Measurements from ENCODE around the gene AADAT. TPM values are rescaled to one million over a fixed set of nuclear protein-coding genes. Genes with fewer than 3 reads are reported as not detected.

AADAT gene
- total RNA-seq, 2 donors from 2014 or later, result 4.0 to 5.3 TPM

- Histone ChIP-seq H3K9me3 (no peaks in the 10 kb centered on the region), H3K4me1 (no peaks in the 10 kb centered on the region), H3K27me3 (no peaks in the 10 kb centered on the region), H3K36me3 (no peaks in the 10 kb centered on the region), H3K27ac (no peak overlapping the region), H3K9ac (ENCODE audit: low read depth in 2 of 2, low read length in 2 of 2) (no peak overlapping the region), H3K4me3 (no peak overlapping the region)
- TF ChIP-seq, protein P1, sequence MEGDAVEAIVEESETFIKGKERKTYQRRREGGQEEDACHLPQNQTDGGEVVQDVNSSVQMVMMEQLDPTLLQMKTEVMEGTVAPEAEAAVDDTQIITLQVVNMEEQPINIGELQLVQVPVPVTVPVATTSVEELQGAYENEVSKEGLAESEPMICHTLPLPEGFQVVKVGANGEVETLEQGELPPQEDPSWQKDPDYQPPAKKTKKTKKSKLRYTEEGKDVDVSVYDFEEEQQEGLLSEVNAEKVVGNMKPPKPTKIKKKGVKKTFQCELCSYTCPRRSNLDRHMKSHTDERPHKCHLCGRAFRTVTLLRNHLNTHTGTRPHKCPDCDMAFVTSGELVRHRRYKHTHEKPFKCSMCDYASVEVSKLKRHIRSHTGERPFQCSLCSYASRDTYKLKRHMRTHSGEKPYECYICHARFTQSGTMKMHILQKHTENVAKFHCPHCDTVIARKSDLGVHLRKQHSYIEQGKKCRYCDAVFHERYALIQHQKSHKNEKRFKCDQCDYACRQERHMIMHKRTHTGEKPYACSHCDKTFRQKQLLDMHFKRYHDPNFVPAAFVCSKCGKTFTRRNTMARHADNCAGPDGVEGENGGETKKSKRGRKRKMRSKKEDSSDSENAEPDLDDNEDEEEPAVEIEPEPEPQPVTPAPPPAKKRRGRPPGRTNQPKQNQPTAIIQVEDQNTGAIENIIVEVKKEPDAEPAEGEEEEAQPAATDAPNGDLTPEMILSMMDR (IDR thresholded peaks at IDR 0.05), result no peak
- intact Hi-C loops (cut with DNase I), result no loop called here
- DNase-seq, result no peak
Measured at GRCh38 chr4:170079981-170080380, 9.8 kb downstream of the AADAT start.

DNA sequence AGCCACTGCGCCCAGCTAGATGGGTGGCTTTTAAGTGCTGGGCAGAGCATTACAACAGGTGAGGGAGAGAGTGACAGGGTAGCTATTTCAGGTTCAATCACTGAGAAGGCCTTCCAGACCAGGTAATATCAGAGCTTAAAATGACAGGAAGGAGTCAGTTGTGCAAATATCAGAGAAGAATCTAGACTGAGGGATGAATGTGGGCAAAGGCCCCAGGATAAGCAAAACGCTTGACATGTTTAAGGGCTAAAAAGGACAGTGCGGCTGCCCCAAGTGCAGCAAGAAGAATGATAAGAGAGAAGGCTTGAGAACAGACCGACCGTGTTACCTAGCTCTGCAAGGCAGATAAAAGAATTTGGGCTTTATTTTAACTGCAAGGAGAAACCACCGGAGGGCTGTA is 18.6 kb downstream of the AADAT start:
- Histone ChIP-seq H3K27me3 (no peaks in the 10 kb centered on the region), H3K36me3 (no peaks in the 10 kb centered on the region), H3K4me1 (no peaks in the 10 kb centered on the region), H3K9ac (ENCODE audit: low read depth in 2 of 2, low read length in 2 of 2) (no peak overlapping the region), H3K4me3 (no peak overlapping the region), H3K9me3 (no peaks in the 10 kb centered on the region), H3K27ac (no peak overlapping the region)
- intact Hi-C loops (cut with DNase I), result no loop called here
- TF ChIP-seq, protein P1 (IDR thresholded peaks at IDR 0.05), result no peak
- no peak for DNase-seq

GRCh38 chr4:170068438-170069128 is 21.2 kb downstream of the AADAT start:
- Histone ChIP-seq H3K27me3 (no peaks in the 10 kb centered on the region), H3K9me3 (no peaks in the 10 kb centered on the region), H3K4me1 (no peaks in the 10 kb centered on the region), H3K36me3 (no peaks in the 10 kb centered on the region), H3K27ac (no peak overlapping the region), H3K4me3 (no peak overlapping the region), H3K9ac (ENCODE audit: low read depth in 2 of 2, low read length in 2 of 2) (no peak overlapping the region)
- intact Hi-C loops (cut with DNase I), result no loop called here
- no peak for DNase-seq
- TF ChIP-seq, protein P1 (IDR thresholded peaks at IDR 0.05), result no peak

- intact Hi-C loops (cut with DNase I), result no loop called here
- TF ChIP-seq, protein P1 (IDR thresholded peaks at IDR 0.05), result no peak
- H3K27me3 ChIP-seq, result no peaks in the 10 kb centered on the region
- H3K4me3 ChIP-seq, result no peak overlapping the region
- no peaks in the 10 kb centered on the region for H3K4me1 ChIP-seq
- no peak for DNase-seq
- H3K9me3 ChIP-seq, result no peaks in the 10 kb centered on the region
- H3K27ac ChIP-seq, result no peak overlapping the region
- H3K9ac ChIP-seq (ENCODE audit: low read depth in 2 of 2, low read length in 2 of 2), result no peak overlapping the region
- no peaks in the 10 kb centered on the region for H3K36me3 ChIP-seq
Measured at GRCh38 chr4:170059421-170059820, 30.3 kb downstream of the AADAT start.

DNA sequence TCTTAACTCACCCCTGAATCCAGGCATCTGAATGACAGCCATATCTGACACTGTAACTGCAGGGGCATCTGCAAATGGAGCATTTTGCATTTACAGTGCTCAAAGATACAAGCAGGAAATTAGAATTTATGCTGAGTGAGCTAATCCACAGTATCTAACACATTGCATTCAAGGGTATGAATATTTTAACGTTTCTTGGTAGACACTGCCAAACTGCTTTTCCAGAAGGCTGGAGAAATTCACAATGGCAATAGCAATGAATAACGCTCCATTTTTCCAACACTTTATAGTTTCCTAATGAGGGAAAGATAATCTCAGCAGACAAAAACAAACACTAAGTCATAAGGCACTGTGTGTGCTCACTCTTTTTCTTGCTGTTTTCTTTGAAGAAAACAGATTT is 30.9 kb downstream of the AADAT start:
- intact Hi-C loops (cut with DNase I), result no loop called here
- H3K27ac ChIP-seq, result no peak overlapping the region
- no peak for DNase-seq
- H3K27me3 ChIP-seq, result no peaks in the 10 kb centered on the region
- H3K4me3 ChIP-seq, result no peak overlapping the region
- no peak overlapping the region for H3K9ac ChIP-seq (ENCODE audit: low read depth in 2 of 2, low read length in 2 of 2)
- H3K36me3 ChIP-seq, result no peaks in the 10 kb centered on the region
- TF ChIP-seq, protein P1 (IDR thresholded peaks at IDR 0.05), result no peak
- H3K9me3 ChIP-seq, result no peaks in the 10 kb centered on the region
- H3K4me1 ChIP-seq, result no peaks in the 10 kb centered on the region
